K562 (cell line): ENCODE data around the gene BNIP1. TPM values are rescaled to one million over a fixed set of nuclear protein-coding genes. Genes with fewer than 3 reads are reported as not detected.

Source experiments
- ATAC-seq: fragments of 200-7000 bp; cut with Tn5 transposase; 3 replicates; pipeline ENCODE4 v1.9.1; 2020; ENCODE audit warnings: moderate library complexity
- BruUV-seq: library from RNA; stranded (reverse); fragments of 400-500 nt; replicated peaks from 2 replicates; lab custom pipeline; 2021; lab: Mats Ljungman, UMichigan
- CTCF ChIA-PET: fragments of 300-600 bp; formaldehyde crosslinking; extraction: SDS; loops from one replicate; lab custom pipeline; 2021; ENCODE audit warnings: low intra/inter-chr PET ratio; lab: Yijun Ruan, JAX
- POLR2A ChIA-PET: fragments of 300-600, 350-650 bp; sonication (Branson Sonifier 250); formaldehyde crosslinking; extraction: SDS; loops from one replicate; lab custom pipeline; 2021; ENCODE audit warnings: antibody characterized with exemption, inconsistent platforms; lab: Yijun Ruan, JAX
- DNase-seq, 4 experiments: peaks; one replicate each; pipeline versions ENCODE4 v3.0.0 to v3.0.0-alpha.2; 2011 to 2018; ENCODE audit warnings: low spot score in 3 of 4, mixed read lengths in 3 of 4; ENCODE audit errors: extremely low read depth in 1 of 4
- FAIRE-seq: peaks from 2 replicates; lab custom pipeline; 2011; peaks lifted over from hg19 to GRCh38; lab: Jason Lieb, UNC
- H2AFZ ChIP-seq: 2 replicates; pipeline ENCODE4 v1.6.0; 2011; ENCODE audit warnings: low read depth, low read length, control low read depth, inconsistent platforms
- H3K27ac ChIP-seq: fragments of 200-600 bp; 3 replicates; pipeline ENCODE4 v1.8.0; 2011; ENCODE audit warnings: low read depth, mild to moderate bottlenecking, control low read depth, inconsistent platforms, low read length, moderate library complexity, mixed read lengths; ENCODE audit errors: extremely low read depth
- H3K27me3 ChIP-seq, 2 experiments: fragments of 300-600 bp in 1 of 2; 2 replicates in 1 of 2; 3 replicates in 1 of 2; pipeline versions ENCODE4 v1.6.0 to v1.8.0; 2011; ENCODE audit warnings: inconsistent platforms in 2 of 2, low read length in 2 of 2, mild to moderate bottlenecking in 1 of 2, mixed read lengths in 1 of 2, moderate library complexity in 1 of 2; ENCODE audit not compliant: control insufficient read depth in 2 of 2, insufficient read depth in 2 of 2
- H3K36me3 ChIP-seq: fragments of 300-600 bp; 3 replicates; pipeline ENCODE4 v1.8.0; 2011; ENCODE audit warnings: mild to moderate bottlenecking, low read length, inconsistent platforms; ENCODE audit not compliant: control insufficient read depth, insufficient read depth
- H3K4me1 ChIP-seq, 2 experiments: fragments of 200-600 bp in 1 of 2; replicated peaks in 1 of 2; 2 replicates in 1 of 2; 3 replicates in 1 of 2; pipeline versions ENCODE4 v1.5.1 to v1.8.0; 2011; ENCODE audit warnings: inconsistent platforms in 2 of 2, low read length in 2 of 2, mild to moderate bottlenecking in 1 of 2, mixed read lengths in 1 of 2, moderate library complexity in 1 of 2; ENCODE audit not compliant: control insufficient read depth in 2 of 2, insufficient read depth in 2 of 2
- H3K4me2 ChIP-seq: 2 replicates; pipeline ENCODE4 v1.6.1; 2011; ENCODE audit warnings: low read length, control low read depth, inconsistent platforms, mixed read lengths; ENCODE audit not compliant: insufficient read depth
- H3K4me3 ChIP-seq: fragments of 200-600 bp; sonication (generic), shearing (Covaris generic); 2 replicates; pipeline ENCODE4 v1.5.1; 2016; ENCODE audit warnings: control low read depth, inconsistent platforms
- H3K79me2 ChIP-seq: fragments of 200-600 bp; 3 replicates; pipeline ENCODE4 v1.8.0; 2011; ENCODE audit warnings: low read length, inconsistent platforms; ENCODE audit not compliant: control insufficient read depth, insufficient read depth
- H3K9ac ChIP-seq, 2 experiments: 2 replicates each; pipeline versions ENCODE4 v1.6.0 to v1.6.1; 2011; ENCODE audit warnings: low read depth in 2 of 2, low read length in 2 of 2, control low read depth in 1 of 2, inconsistent platforms in 1 of 2, mild to moderate bottlenecking in 1 of 2, mixed read lengths in 1 of 2; ENCODE audit not compliant: insufficient read depth in 1 of 2
- H3K9me1 ChIP-seq: one replicate; pipeline ENCODE4 v1.6.0; 2011; ENCODE audit warnings: inconsistent platforms, mild to moderate bottlenecking, low read length, moderate library complexity; ENCODE audit not compliant: control insufficient read depth, insufficient read depth
- H3K9me3 ChIP-seq: replicated peaks from 2 replicates; pipeline ENCODE4 v1.5.1; 2011; ENCODE audit warnings: low read depth, low read length, inconsistent platforms; ENCODE audit not compliant: control insufficient read depth, insufficient read depth
- H4K20me1 ChIP-seq: replicated peaks from 2 replicates; pipeline ENCODE4 v1.6.1; 2011; ENCODE audit warnings: low read length, inconsistent platforms, mixed read lengths; ENCODE audit not compliant: control insufficient read depth, insufficient read depth
- ETV6 ChIP-seq, 3 experiments: fragments of 150-350 bp in 1 of 3; sonication (generic) in 1 of 3; formaldehyde crosslinking in 1 of 3; IDR thresholded peaks; 2 replicates each; pipeline versions ENCODE4 v1.6.1 to v1.8.0; 2014 to 2022; ENCODE audit warnings: borderline replicate concordance in 2 of 3, low read depth in 2 of 3, antibody characterized with exemption in 1 of 3, low read length in 1 of 3, mild to moderate bottlenecking in 1 of 3, missing genetic modification reagents in 1 of 3
- MXD1 ChIP-seq: fragments of 250-450 bp; sonication (Bioruptor Pico); IDR thresholded peaks from 2 replicates; pipeline ENCODE4 v1.8.0; 2021; ENCODE audit warnings: borderline replicate concordance, mild to moderate bottlenecking, moderate library complexity; ENCODE audit not compliant: poor library complexity, severe bottlenecking
- NR4A1 ChIP-seq, 2 experiments: fragments of 250-450 bp in 1 of 2; fragments of 450-650 bp in 1 of 2; sonication (Bioruptor Pico) in 1 of 2; IDR thresholded peaks; 2 replicates each; pipeline versions ENCODE4 v1.4.0 to v1.6.1; 2016 to 2020; ENCODE audit warnings: mild to moderate bottlenecking in 2 of 2, missing compliant biosample characterization in 1 of 2, missing genetic modification characterization in 1 of 2, moderate library complexity in 1 of 2
- PBX2 ChIP-seq, 2 experiments: IDR thresholded peaks in 1 of 2; conservative IDR thresholded peaks in 1 of 2; 2 replicates each; pipeline ENCODE4 v1.6.1; 2016; ENCODE audit warnings: low read depth in 2 of 2, mild to moderate bottlenecking in 1 of 2, missing compliant biosample characterization in 1 of 2, missing genetic modification characterization in 1 of 2, moderate library complexity in 1 of 2
- WGBS: fragments of 100-300 bp; shearing (Covaris generic); methylation state at CpG from one replicate; pipeline ENCODE4 v1.1.6; 2016; ENCODE audit warnings: low coverage, mixed read lengths; ENCODE audit not compliant: insufficient coverage; ENCODE audit errors: missing lambda C conversion rate; 5-methylcytosine and 5-hydroxymethylcytosine counted together
- in situ Hi-C: fragments of 300-500 bp; cut with MboI; formaldehyde crosslinking; loops from 4 replicates; pipeline ENCODE4 v1.15.0; 2018; ENCODE audit warnings: inconsistent platforms, mixed read lengths
- intact Hi-C: fragments of 100-400 bp; cut with micrococcal nuclease; formaldehyde crosslinking; loops from 2 replicates; pipeline ENCODE4 v1.14.2; 2022
- polyA plus RNA-seq, 8 experiments: library from polyadenylated mRNA; depleted of rRNA in 4 of 8; stranded (reverse) in 5 of 8; unstranded in 3 of 8; fragments of >200 nt; fragmentation: Nextera tagmentation in 2 of 8; fragmentation: Illumina TruSeq in 1 of 8; extraction: Ambion mirVana in 2 of 8; extraction: Trizol in 1 of 8; gene quantifications; 2 replicates each; pipeline versions ENCODE4 v1.2.1 to v1.2.3, GENCODE V29; 2011 to 2014; ENCODE audit warnings: inconsistent platforms in 1 of 8, missing spikeins in 1 of 8
- total RNA-seq, 7 experiments: library from RNA; depleted of rRNA in 6 of 7; stranded (reverse); fragments of >200 nt in 6 of 7; fragmentation: Illumina TruSeq in 2 of 7; extraction: Trizol in 2 of 7; gene quantifications; 2 replicates each; pipeline versions ENCODE4 v1.2.1 to v1.2.3, GENCODE V29; 2011 to 2021; ENCODE audit warnings: low replicate concordance in 1 of 7
- TF ChIP-seq, protein P1 (sequence below): fragments of 200-800 bp; sonication (Bioruptor generic); IDR thresholded peaks from 2 replicates; pipeline ENCODE4 v1.6.1; 2016; ENCODE audit warnings: missing genetic modification characterization, missing compliant biosample characterization

Gene BNIP1
- total and polyA plus RNA-seq, 9 of the 15 experiments (the other 6 are each of a cell fraction or from before 2014, with no cell fraction given) = 18.8 to 65.0 (median 26.2) TPM

- TF ChIP-seq PBX2 (CRISPR knock-in tag; IDR thresholded peaks at IDR 0.05; ENCODE audit: low read depth) (no peak), PBX2 (tag; conservative IDR thresholded peaks at IDR 0.05; ENCODE audit: low read depth) (0 out of 2 replicates have a peak, but pooled peaks have one; percentile 15), NR4A1 (CRISPR knock-in tag; IDR thresholded peaks at IDR 0.05) (no peak), NR4A1 (tag; IDR thresholded peaks at IDR 0.05) (no peak), ETV6 (IDR thresholded peaks at IDR 0.05; ENCODE audit: borderline replicate concordance in 1 of 2, low read depth in 2 of 2, low read length in 1 of 2) (no peak), ETV6 (CRISPR knock-in tag; IDR thresholded peaks at IDR 0.05; ENCODE audit: borderline replicate concordance) (no peak), MXD1 (CRISPR knock-in tag) (no peak)
- TF ChIP-seq, protein P1, sequence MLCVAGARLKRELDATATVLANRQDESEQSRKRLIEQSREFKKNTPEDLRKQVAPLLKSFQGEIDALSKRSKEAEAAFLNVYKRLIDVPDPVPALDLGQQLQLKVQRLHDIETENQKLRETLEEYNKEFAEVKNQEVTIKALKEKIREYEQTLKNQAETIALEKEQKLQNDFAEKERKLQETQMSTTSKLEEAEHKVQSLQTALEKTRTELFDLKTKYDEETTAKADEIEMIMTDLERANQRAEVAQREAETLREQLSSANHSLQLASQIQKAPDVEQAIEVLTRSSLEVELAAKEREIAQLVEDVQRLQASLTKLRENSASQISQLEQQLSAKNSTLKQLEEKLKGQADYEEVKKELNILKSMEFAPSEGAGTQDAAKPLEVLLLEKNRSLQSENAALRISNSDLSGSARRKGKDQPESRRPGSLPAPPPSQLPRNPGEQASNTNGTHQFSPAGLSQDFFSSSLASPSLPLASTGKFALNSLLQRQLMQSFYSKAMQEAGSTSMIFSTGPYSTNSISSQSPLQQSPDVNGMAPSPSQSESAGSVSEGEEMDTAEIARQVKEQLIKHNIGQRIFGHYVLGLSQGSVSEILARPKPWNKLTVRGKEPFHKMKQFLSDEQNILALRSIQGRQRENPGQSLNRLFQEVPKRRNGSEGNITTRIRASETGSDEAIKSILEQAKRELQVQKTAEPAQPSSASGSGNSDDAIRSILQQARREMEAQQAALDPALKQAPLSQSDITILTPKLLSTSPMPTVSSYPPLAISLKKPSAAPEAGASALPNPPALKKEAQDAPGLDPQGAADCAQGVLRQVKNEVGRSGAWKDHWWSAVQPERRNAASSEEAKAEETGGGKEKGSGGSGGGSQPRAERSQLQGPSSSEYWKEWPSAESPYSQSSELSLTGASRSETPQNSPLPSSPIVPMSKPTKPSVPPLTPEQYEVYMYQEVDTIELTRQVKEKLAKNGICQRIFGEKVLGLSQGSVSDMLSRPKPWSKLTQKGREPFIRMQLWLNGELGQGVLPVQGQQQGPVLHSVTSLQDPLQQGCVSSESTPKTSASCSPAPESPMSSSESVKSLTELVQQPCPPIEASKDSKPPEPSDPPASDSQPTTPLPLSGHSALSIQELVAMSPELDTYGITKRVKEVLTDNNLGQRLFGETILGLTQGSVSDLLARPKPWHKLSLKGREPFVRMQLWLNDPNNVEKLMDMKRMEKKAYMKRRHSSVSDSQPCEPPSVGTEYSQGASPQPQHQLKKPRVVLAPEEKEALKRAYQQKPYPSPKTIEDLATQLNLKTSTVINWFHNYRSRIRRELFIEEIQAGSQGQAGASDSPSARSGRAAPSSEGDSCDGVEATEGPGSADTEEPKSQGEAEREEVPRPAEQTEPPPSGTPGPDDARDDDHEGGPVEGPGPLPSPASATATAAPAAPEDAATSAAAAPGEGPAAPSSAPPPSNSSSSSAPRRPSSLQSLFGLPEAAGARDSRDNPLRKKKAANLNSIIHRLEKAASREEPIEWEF = peak; percentile 89
- TF ChIP-seq, all 486 proteins: peak for 2
- BruUV-seq = no TSS peak
- DNase-seq (no peak), FAIRE-seq (no peak), ATAC-seq (no peak)
- H3K4me3 ChIP-seq = no peak overlapping the region
- H3K4me2 ChIP-seq = no peak overlapping the region
- no peaks in the 10 kb centered on the region for H3K9me3 ChIP-seq
- peaks cover 4% of the 10 kb centered on the region; the same call in 1 of the 2 replicates for H4K20me1 ChIP-seq
- WGBS = 0% methylated on average over 2 of the region's 2 CpGs
- intact Hi-C loops (no loop called here), in situ Hi-C loops (no loop called here)
- H3K9me1 ChIP-seq = no peaks in the 10 kb centered on the region
- no peaks in the 10 kb centered on the region for H3K4me1 ChIP-seq
- ChIA-PET POLR2A (no interaction called here), CTCF (no interaction called here)
- H2AFZ ChIP-seq = no peak overlapping the region
- H3K27me3 ChIP-seq = peaks cover 9 to 46% of the 10 kb centered on the region in 2 experiments
- no peaks in the 10 kb centered on the region for H3K79me2 ChIP-seq
- H3K27ac ChIP-seq = no peak overlapping the region
- H3K9ac ChIP-seq = no peak overlapping the region
- no peaks in the 10 kb centered on the region for H3K36me3 ChIP-seq
These were observed 43.9 kb downstream of the BNIP1 start for GRCh38 chr5:173188280-173188679.
